Stimulated activated naive CD4-positive, alpha-beta T cell (primary cell): ENCODE data around the gene SLC4A11.

Experiments used
- DNase-seq, 6 experiments: peaks; one replicate each; lab custom pipeline; 2025; lab: John Stamatoyannopoulos, UW

SLC4A11 gene

DNA sequence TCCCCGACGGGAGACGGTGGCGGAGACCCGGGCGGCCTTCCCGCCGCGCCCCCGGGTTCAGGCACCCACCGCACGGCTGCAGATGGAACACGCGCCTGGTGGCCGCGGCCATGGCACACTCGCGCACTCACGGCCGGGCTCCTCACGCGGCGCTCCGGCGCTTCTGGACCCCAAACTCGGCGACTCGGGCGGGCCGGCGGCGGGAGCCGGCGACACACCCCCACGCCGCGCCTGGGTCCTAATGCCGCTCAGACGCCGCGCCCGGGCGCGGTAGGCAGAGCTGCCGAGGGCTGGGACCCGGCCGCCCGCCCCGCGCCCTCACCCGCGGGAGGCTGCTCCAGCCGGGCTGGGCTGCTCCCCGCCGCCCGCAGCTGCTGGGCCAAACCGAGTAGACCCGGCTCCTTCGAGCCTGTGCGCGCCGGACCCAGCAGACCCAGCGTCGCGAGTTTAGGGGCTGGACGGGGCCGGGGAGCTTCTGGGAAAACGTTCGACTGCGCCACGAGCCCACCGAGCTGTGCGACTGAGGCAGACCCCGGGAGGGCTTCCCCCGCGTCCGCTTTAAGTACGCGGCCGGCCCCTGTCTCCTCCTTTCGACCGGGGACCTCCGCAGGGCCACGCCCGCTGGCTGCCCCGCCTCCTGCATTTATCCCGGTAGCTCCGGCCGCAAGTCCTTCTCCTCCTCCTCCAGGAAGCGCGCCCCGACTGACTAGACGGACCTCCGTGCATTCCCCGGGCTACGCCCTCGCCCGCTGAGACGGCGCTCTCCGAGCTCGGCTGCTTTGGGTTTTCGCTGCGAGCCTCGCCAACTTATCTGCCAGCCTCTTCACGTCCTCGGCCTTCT is at the start of gene SLC4A11:
SLC4A11 (minus strand) TSS at position 165 of the 841 bp plus-strand sequence; CDS start at position 112, 53 bp downstream.
- peak in 3 of 6 experiments; percentile 7 to 62 (median 41) for DNase-seq

DNA sequence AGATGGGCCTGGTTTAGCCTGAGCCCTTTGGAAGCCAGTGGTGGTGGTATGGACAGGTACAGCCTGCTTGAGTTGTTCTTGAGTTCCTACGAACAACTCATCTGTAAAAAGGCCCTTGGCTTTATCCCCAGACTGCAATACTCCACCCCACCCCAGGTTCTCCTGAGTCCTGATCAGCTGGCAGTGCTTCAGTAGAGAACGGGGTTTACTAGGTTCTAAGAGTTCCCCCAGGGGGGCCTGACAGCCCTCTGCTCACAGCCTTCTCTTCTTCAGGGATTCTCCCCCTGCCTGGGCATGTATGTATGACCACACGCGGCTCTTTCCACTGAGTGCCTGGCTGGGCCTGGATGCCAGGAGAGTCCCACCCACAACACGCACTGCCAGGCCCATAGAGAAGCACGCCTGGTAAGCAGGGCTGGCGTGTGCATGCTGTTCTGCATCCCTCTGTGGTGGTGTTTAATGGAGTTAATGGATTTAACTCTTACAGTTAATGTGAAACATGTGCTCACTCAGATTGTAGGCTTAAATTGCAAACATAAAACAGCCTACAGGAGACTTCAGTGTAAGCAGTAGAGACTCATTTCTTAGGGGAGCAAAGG is 44.3 kb upstream of the SLC4A11 start:
- no peak for DNase-seq

DNA sequence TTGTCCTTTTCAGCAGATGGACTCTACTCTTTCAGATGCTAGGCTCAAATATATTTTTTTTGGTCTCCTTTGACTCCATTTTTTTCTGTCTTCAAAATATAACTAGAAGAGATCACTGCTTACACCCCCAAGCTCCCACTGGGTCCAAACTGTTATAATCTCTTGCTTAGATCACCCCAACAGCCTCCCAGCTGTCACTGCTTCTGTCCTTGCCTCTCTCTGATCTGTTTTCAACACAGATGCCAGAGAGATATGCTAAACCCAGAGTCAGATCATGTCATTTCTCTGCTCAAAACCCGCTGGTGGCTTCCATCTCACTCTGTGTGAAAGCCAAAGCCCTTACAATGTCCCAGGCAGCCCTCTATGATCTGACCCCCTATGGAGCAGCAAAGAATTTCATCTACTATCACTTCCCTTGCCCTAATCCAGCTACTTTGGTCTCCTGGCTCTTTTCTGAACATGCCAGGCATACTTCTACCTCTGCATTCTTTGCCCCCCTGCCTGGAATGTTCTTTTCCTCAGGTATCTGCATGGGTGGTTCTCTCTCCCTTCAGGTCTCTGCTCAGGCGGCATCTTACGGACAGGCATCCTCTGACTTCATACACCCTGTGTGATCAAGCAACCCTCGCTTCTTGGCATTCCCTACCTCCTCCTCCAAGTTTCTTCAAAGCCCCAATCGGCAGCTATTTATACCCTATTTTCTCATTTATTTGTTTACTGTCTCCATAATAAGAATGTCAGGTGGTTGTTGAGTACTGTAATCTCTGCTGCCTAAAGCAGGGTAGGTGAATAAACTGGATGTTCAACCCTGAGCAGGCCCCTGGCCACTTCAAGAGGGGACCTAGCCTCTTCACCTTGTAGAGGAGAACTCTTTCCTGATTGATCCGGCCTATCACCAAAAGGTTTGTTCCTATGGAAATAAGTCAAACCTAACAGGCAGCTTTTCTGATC is 43.6 kb upstream of the SLC4A11 start:
- DNase-seq: no peak

DNA sequence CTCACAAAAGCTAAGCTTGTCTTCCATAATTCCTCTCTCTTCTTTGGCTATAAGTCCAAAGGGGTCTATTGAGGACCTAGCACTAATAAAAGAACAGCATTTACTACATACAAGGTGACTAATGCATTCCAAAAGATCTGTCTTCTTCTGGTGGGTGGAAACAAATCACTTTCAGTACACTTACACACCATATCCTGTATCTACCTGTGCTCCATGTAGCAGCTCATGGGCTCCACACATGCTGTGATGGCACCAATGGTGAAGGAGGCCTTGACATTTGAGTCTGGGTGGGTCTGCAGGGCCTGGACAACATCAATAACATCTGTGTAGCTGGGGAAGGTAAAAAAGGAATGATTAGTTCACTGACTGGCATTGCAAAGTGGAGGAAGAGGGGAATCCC is 42.4 kb upstream of the SLC4A11 start:
- no peak for DNase-seq

DNA sequence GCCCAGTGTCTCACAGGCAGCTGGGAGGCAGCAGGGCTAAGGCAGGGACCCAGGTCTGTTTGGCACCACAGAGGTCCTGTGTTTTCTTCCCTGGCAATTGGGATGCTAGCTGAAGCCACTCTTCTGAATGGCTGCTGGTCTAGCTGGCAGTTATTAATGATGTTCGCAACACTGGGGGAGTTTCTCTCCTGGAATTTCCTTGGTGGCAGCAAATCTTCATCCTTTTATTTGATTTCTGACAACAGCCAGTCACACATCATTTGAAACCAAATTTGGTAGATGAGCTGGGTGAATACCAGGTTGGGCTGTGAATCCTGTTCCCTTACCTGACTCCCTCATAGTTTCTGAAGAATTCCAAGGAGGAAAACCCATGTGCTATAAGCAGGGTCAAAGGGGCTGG is 40.8 kb upstream of the SLC4A11 start:
- DNase-seq: no peak

DNA sequence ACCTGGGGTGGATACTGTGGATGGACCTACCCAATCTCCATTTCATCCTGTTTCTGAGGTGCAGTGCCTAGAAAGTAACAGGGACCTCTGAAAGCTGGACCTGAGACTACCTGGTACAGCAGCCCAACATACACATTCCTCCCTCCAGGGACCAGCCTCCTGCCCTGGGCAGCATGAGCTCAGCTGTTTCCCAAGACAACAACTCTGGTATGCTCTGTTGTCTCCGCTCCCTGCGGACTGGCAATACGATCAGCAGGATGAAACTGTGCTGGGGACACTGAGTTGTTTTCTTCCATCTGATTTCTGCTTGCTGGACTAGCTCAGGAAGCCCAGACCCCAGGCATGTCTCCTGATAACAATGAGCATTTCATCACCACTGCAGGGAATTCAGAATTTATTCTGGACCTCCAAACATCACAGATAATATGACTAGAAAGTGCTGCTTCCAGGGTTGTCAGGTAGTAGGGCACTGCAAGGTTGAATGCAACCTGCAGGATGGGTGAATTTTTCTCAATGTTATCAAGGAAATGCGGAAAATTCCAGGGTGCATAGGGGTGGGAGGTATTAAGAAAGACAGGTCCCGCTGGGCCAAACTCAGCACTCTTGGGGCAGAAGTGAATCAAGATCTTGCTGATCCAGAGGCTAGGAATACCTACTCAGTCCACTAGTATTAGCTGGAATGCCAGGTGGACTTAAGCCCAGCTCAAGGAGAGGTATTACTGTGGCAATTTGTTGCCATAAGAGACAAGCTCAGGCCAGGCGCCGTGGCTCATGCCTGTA is 38.9 kb upstream of the SLC4A11 start:
- no peak for DNase-seq

DNA sequence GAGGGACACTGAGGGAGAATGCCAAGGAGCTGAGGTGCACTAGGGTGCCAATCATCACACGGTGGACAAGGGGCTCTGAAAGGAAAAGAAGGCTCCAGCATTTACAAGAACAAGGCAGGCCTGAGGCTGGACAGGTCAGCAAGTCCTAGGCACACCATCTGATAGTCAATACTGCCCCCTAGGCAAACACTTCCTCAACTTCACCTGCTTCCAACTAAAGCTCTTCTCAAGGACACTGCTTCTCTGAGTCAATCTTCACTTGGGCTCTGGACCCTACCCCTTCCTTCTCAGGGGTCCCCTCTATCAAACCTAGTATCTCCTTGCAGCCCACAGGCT is 37.7 kb upstream of the SLC4A11 start:
- DNase-seq: no peak

DNA sequence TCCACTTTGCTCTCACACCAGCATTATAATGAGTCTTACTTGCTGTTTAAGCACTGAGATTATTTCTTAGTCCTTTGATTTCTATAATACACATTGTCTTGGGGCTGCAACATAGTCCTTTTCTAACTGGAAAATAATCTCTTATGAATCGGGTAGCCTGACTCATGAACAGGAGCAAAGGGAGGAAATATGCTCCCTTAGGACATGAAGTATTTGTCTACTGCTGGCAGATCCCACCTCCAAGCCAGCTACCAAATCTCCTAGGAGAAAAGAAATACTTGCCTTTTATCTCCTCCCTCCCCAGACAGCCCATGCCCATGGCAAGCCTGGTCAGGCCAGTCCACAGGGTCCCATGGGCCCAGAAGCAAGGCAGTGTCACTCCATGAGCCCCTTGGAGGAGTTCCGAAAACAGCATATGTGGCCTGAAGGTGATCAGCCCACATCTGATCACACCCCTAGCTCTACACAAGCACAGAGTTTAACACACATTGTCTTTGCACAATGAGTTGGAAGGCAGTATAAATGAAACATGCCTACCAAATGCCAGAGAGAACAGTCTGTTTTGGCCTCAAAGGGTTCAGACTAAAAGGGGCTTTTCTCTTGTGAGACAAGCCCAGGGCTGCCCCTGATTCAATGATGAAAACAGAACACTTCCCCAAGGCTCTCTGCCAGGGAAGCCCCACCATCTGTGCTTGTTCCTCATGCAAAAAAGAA is 37.1 kb upstream of the SLC4A11 start:
- DNase-seq: no peak

DNA sequence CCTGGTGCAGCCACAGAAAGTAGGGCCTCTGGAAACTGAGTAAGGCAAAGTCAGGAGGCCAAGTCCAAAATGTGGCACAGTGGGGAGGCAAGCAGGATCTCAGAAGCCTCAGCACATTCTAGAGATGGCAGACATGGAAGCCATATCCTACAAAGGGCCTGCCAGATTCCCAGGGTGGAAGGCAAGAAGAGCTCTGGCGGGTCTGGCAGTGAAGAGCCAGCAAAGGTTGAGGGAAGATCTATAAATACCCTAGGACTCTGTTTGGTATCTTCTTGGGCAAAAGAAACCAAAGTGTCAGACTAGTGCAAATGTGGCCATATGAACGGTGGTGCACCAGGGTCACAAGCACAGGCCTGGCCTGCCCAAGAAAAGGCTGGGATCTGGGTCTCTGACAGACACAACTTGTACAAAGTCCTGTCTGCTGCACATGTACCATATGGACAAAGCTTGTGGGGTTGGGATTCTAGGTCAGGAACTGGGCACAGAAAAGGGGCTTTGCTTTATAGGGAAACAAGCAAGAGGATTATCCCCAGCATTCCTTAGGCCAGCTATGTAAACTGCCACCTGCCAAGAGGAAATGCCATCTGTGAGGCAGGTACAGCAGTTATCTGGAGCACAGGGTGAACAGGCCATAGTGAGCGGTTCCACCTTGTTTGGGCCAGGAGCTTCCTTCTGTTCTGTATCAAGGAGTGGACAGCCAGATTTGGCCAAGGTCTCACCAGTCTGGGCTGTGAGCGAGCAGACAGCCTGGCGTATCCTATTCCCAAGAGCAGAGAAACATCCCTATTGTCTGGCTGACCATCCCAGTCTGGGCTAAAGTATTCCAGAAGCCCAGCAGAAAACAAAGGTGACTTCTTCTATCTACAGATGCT is 36.3 kb upstream of the SLC4A11 start:
- no peak for DNase-seq

DNA sequence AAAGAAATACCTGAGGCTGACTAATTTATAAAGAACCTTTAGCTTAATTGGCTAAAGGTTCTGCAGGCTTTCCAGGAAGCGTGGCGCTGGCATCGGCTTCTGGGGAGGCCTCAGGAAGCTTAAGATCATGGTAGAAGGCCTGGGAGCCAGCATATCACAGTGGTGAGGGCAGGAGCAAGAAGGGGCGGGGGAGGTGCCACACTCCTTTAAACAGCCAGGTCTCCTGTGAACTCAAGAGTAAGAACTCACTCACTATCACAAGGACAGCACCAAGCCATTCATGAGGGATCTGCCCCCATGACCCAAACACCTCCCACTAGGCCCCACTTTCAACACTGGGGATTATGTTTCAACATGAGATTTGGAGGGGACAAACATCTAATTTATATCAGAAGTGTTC is 34.4 kb upstream of the SLC4A11 start:
- DNase-seq: no peak

DNA sequence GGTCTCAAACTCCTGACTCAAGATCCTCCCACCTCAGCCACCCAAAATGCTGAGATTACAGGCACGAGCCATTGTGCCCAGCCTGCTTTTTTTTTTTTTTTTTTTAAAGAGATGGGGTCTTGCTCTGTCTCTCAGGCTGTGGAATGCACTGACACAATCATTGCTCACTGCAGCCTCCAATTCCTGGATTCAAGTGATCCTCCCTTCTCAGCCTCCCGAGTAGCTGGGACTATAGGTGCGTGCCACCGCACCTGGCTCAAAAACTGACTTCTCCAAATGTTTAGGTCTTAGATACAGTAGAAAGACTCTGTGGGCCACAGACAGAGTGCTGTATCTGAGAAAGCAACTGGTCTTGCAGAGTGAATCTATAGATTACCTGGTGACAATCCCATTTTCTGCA is 31.1 kb upstream of the SLC4A11 start:
- DNase-seq: no peak

DNA sequence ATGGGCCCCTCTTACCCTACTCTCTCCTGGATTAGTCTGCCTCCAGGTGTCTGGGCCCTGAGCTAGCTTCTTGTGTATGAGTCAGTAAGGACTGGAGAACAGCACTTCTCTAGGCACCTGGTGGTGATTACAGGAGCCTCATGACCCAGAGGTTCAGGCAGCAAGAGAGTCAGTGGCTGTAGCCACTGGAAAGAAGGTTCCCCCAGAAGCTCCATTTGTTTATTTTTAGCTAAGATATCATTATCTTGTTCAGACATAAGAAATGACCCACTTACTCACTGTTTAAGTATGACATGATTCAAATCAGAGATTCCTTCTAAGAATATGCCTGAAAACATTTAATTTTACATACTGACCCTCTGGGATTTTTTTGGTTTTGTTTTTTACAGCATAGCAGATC is 23.6 kb upstream of the SLC4A11 start:
- no peak for DNase-seq

DNA sequence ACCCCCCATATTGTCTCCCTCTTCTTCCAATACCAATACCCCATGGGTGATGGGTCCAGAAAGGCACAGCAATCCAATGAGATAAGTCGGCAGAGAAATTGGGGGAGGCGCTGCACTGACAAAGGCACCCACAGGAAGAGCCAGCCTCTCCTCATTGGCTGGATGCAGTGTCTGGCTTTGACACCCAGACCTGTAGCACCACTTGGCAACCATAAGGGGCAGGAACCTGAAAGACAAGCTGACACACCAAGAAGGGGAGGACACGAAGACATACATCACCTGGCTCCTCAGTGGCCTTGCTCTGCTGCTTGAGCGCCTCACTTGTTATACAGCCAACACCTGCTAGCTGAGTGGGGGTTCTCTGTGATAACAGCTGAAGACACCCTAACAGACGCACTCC is 19.4 kb upstream of the SLC4A11 start:
- no peak for DNase-seq

DNA sequence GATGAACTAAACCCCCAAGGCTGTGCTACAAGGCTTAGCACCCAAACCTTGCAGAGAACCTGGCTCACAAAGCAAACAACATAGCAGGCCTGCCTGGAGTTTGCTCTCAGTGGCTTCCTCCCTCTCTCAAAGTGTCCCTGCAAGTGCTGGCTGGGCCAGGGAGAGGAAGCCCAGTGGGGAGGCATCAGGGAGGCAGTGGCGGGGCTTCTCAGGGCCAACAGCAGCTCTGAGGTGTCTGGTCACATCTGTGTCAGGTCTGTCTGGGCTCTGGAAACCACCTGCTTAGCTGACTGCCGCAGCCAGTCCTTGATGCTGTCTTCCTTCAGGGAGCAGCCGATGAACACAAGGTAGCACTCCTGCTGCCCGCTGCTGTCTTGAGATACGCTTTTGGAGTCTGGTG is 16.7 kb upstream of the SLC4A11 start:
- no peak for DNase-seq

DNA sequence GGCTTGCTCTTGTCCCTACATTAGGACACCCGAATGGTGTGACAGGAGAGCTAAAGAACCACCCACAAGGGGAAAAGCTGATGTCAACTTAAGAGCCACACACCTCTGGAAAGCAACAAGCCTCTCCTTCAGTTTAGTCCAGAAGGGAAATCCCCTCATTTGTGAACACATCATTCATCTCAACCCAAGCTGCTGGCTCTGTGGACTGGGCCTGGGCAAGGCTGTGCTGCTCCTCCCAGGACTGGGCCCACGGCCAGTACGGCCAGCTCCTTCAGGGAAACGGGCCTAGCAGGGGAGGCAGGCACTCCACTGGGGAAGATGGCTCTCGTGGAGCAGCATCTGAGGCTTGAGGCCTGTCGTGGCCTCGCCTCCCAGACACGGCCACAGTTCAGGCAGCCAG is 12.8 kb upstream of the SLC4A11 start:
- no peak for DNase-seq

DNA sequence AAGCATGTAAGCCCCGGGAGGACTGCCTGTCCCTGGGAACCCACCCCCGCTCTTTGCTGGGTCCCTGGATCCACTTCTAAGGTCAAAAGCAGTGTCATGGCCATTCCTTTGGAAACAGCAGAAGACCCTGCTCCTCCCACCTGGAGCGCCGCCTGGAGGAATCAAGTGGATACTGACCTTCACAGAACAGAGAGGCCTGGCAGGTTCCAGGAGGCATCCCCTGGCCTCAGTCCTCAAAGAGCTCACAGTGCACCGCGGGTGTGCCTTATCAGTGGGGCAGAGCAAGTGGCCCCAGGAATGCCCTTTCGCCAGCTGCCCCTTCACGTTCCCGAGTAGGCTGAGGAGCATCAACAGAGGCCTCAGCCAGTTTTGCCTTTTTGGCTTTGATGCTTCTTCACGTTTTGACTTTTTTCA is 11.1 kb upstream of the SLC4A11 start:
- no peak for DNase-seq

DNA sequence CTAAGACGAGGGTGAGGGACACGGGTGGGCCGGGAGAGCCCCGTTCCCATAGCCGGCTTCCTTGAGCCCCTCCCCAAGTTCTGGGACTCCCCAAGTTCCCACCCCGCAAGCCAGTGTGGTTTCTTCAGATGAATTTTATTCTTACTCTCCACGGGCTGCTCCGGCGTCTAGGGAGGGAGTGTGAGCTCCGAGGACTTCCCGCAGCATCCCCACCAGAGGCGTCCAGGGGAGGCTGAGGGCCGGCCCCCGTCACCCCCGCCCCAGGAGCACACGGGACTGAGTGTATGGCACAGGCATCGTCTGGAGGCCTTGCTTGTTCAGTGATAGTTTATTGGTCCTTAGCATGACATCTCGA is 10.0 kb upstream of the SLC4A11 start:
- no peak for DNase-seq

DNA sequence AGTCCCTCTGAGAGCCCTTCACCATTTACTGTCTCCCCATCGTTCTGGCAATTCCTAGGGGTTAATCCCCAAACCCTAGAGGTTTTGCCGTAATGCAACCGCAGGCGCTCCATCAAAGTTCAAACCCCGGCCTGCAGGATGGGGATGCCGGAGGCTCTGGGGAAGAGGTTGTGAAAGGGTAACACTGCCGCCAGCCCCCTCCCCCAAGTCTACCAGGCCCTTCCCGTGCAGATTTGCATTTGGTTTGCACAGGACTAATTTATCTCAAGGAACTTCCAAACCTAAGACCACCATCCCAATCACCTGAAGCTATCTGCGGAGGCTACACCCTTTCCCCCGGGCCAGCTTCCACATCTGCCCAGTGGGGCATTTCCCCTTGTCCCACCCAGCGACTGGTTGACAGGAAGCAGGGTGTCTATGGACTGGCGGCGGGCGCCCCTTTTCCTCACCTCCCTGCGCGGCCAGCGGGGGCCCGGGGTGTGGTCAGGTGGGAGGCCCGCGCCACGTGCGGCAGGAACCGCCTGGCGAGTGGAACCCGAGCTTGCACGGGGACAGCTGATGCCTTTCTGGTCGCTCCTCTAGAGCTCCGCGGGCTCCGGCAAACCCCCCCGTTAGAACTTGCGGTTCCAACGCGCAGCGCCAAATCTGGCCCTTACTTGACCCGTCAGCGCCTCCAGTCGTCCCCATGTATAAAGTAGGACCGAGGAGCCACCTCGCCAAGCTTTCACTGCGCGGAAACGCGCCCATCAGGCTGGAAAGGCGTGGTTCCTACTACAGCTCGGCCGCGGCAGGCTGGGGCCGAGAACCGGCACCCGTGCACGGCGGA is 9.4 kb upstream of the SLC4A11 start:
- peak in 1 of 6 experiments; percentile 18 for DNase-seq

DNA sequence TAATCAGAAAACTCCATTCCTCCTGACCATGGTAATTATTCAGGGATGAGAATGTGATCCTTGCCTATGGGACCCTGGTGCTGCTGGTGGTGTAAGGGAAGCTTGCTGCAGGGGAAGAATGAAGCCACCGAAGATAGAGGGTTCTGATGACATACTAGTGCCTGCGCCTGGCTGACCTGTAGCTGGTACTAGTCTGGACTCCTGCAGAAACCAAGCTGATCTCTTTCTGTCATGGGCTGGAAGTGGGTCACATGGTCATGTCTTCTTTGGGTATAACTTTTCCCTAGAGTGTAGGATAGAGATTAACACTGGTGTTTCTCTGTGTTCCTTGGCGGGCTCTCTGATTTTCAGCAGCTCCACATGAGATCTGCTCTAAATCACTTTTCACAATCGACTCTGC is 8.6 kb upstream of the SLC4A11 start:
- DNase-seq: no peak
